ENCODE results near the gene EPB41L1.

The EPB41L1 gene

DNA sequence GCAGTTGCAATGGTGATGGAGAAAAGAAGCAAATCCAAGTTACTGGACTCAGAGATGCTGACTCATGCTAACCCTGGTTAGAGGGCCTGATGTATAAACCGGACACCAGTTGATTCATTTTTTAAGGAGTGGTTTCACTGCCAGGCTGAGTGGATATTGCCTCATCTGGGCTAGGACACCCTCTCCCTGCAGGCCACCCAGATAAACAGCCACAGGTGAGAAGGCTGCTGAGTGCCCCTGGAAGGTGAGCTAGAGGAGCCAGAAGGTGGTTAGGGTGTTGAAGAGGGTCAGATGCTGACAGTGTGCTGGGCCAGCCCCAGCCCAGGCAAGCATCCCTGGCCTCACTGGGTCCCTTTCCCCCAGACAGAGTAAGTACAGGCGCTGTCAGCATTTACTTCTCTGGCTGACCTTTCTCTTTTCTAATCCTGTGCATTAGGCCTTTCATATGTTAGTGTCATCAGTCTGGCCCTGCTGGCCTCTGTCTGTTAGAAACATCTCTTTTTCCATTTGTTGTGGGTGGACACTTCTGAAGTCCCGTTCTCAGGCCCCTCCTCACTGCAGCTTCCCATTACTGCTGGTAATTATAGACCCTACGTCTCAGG lies 13.5 kb downstream of the EPB41L1 start:
- H3K4me1 Mint-ChIP-seq, result peaks cover 39% of the 10 kb centered on the region
- H3K27me3 Mint-ChIP-seq (ENCODE audit: low read depth, poor library complexity), result peaks cover 4% of the 10 kb centered on the region
- no peak overlapping the region for H3K4me3 Mint-ChIP-seq
- no peak for DNase-seq
- TF ChIP-seq CTCF (IDR thresholded peaks at IDR 0.05), result no peak
- no peaks in the 10 kb centered on the region for H3K36me3 Mint-ChIP-seq (ENCODE audit: low read depth)
- H3K9me3 Mint-ChIP-seq, result no peaks in the 10 kb centered on the region
- H3K27ac Mint-ChIP-seq, result no peak overlapping the region

GRCh38 chr20:36170542-36171215 lies 16.1 kb downstream of the EPB41L1 start:
- DNase-seq, result no peak
- no peaks in the 10 kb centered on the region for H3K9me3 Mint-ChIP-seq
- TF ChIP-seq CTCF (IDR thresholded peaks at IDR 0.05), result no peak
- no peaks in the 10 kb centered on the region for H3K27me3 Mint-ChIP-seq (ENCODE audit: low read depth, poor library complexity)
- H3K4me3 Mint-ChIP-seq, result no peak overlapping the region
- H3K27ac Mint-ChIP-seq, result no peak overlapping the region
- peaks cover 59% of the 10 kb centered on the region for H3K4me1 Mint-ChIP-seq
- H3K36me3 Mint-ChIP-seq (ENCODE audit: low read depth), result no peaks in the 10 kb centered on the region

DNA sequence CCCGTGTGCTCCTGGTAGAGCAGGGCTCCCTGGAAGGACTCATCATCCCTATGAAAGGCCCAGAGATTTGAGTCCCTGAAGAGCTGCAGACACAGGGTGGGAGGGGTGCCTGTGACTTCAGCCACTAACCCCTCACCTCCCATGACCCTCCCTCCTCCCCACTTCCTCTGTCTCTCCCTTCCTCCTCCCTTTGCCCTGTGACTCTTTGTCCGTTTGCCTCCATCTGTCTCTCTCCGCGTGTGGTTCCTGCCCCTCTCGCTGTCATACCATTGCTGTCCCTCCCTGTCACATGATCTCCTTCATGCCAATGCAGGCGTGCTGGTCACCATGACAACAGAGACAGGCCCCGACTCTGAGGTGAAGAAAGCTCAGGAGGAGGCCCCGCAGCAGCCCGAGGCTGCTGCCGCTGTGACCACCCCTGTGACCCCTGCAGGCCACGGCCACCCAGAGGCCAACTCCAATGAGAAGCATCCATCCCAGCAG lies 19.0 kb downstream of the EPB41L1 start:
- H3K4me1 Mint-ChIP-seq, result peaks cover 55% of the 10 kb centered on the region
- no peaks in the 10 kb centered on the region for H3K9me3 Mint-ChIP-seq
- no peak for TF ChIP-seq CTCF (IDR thresholded peaks at IDR 0.05)
- H3K36me3 Mint-ChIP-seq (ENCODE audit: low read depth), result no peaks in the 10 kb centered on the region
- peak overlapping the region; percentile 56 for H3K4me3 Mint-ChIP-seq
- no peaks in the 10 kb centered on the region for H3K27me3 Mint-ChIP-seq (ENCODE audit: low read depth, poor library complexity)
- peak; percentile 82 for DNase-seq
- peak overlapping the region; percentile 65 for H3K27ac Mint-ChIP-seq

DNA sequence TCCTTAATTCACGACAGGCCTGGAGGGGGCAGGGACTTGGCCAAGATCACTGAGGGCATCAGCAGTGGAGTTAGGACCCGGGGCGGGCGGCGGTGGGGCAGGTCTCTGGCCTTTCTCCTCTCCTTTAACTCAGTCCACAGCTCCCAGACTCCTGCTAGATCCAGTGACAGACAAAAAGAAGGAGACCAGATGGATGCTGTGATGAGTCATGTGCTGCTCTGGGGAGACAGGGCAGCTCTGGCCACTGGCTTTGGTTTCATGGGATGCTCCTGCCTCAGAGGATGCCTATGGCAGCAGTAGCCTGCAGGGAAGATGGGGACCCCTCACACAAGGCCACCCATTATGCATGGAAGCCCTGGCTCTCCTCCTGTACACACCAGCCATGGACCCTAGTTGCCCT lies 20.5 kb downstream of the EPB41L1 start:
- Mint-ChIP-seq H3K4me1 (peaks cover 47% of the 10 kb centered on the region), H3K9me3 (no peaks in the 10 kb centered on the region), H3K36me3 (ENCODE audit: low read depth) (no peaks in the 10 kb centered on the region), H3K27me3 (ENCODE audit: low read depth, poor library complexity) (no peaks in the 10 kb centered on the region), H3K4me3 (no peak overlapping the region), H3K27ac (no peak overlapping the region)
- TF ChIP-seq CTCF (IDR thresholded peaks at IDR 0.05), result no peak
- DNase-seq, result no peak

DNA sequence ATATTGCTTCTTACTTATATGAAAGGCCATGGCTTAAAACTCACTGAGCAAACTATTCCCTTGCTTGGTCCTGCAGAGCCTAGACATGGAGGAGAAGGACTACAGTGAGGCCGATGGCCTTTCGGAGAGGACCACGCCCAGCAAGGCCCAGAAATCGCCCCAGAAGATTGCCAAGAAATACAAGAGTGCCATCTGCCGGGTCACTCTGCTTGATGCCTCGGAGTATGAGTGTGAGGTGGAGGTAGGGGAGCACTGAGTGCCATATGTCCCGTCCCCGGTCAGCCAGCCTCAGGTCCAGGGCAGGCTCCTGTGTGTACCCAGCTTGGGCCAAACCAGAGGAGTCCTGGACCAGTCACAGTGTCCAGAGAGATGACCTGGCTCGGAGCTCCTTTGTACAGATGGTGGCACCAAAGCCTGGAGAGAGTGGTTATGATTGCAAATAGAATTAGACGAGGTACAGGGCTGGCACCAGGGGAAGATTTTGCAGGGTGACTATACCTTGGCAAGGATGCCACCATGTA lies 21.0 kb downstream of the EPB41L1 start:
- Mint-ChIP-seq H3K27ac (no peak overlapping the region), H3K4me3 (no peak overlapping the region), H3K36me3 (ENCODE audit: low read depth) (no peaks in the 10 kb centered on the region), H3K4me1 (peaks cover 42% of the 10 kb centered on the region), H3K27me3 (ENCODE audit: low read depth, poor library complexity) (no peaks in the 10 kb centered on the region), H3K9me3 (no peaks in the 10 kb centered on the region)
- DNase-seq, result no peak
- TF ChIP-seq CTCF (IDR thresholded peaks at IDR 0.05), result no peak

Measured in nephron progenitor cell (in vitro differentiated cells).